H7 (cell line): ENCODE results near the gene LGSN. TPM values are rescaled to one million over a fixed set of nuclear protein-coding genes. Genes with fewer than 3 reads are reported as not detected.
A peak's percentile ranks its signal among the peaks of the same experiment; 100 is the strongest.
"Not testable (repeated sequence)": the region's sequence is repeated elsewhere in the genome, so short reads cannot be mapped to it uniquely, and the experiment has no call there.

Source experiments
- DNase-seq: peaks from one replicate; pipeline ENCODE4 v3.0.0; 2012
- H3K27me3 ChIP-seq: 2 replicates; pipeline ENCODE4 v1.6.0; 2011; ENCODE audit warnings: mild to moderate bottlenecking, low read length; ENCODE audit not compliant: control insufficient read depth, insufficient read depth
- H3K36me3 ChIP-seq: replicated peaks from 2 replicates; pipeline ENCODE4 v1.5.1; 2011; ENCODE audit warnings: low read length; ENCODE audit not compliant: control insufficient read depth, insufficient read depth
- H3K4me3 ChIP-seq: 2 replicates; pipeline ENCODE4 v1.5.1; 2011; ENCODE audit warnings: low read depth, mild to moderate bottlenecking, control low read depth, low read length, moderate library complexity; ENCODE audit not compliant: insufficient read depth
- total RNA-seq: library from RNA; depleted of rRNA; stranded (reverse); fragments of >200 nt; shearing (Covaris generic); gene quantifications from 2 replicates; pipeline ENCODE4 v1.2.3, GENCODE V29; 2014

The LGSN gene
- total RNA-seq, 1 experiment from 2014 or later, result 0.17 TPM

DNA sequence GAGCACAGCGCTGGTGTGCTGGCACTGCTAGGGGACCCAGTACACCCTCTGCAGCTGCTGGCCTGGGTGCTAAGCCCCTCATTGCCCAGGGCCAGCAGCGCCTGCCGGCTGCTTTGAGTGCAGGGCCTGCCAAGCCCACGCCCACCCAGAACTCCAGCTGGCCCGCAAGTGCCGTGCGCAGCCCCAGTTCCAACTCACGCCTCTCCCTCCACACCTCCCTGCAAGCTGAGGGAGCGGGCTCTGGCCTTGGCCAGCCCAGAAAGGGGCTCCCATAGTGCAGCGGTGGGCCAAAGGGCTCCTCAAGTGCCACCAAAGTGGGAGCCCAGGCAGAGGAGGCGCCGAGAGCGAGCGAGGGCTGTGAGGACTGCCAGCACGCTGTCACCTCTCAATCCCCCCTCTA lies 6.8 kb upstream of the LGSN start:
- not testable (repeated sequence) for H3K4me3 ChIP-seq, H3K27me3 ChIP-seq, H3K36me3 ChIP-seq, DNase-seq

DNA sequence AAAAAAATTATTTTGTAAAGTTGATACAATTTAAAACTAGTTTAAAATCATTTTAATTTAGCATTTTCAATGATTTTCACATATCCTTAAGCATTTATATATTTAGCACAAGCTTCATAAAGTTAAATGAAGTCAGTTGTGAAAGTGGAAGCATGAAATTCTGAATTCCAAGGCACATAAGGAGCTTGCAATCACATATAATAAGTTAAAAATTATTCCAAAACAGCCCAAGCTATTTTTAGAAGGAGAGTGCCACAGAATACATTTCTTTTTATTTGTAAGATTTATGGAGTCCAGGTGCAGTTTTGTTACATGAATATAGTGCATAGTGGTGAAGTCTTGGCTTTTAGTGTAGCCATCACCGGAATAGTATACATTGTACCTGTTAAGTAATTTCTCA lies 3.2 kb upstream of the LGSN start:
- DNase-seq, result no peak
- Histone ChIP-seq H3K36me3 (no peaks in the 10 kb centered on the region), H3K4me3 (no peak overlapping the region), H3K27me3 (no peaks in the 10 kb centered on the region)

DNA sequence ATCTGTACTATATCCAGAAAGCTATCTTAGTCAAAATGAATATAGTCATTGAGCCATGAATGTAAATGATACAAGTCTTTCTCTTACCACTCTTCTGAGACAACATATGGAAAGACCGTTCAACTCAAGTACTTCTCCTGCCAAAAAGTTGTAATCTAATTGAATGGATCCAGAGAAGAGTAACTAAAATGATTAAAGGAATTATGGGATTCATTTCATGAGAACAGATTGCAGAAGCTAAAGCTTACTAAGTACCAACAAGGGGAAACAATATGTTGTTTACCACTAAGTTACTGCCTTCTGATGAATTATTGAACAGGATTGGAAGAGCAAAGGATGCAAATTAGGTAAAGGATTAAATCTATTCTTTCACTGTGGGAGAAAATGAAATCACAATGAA lies 2.0 kb upstream of the LGSN start:
- H3K4me3 ChIP-seq, result no peak overlapping the region
- H3K36me3 ChIP-seq, result no peaks in the 10 kb centered on the region
- no peak for DNase-seq

GRCh38 chr6:63317641-63318040 lies 2.1 kb downstream of the LGSN start:
- H3K4me3 ChIP-seq, result no peak overlapping the region
- DNase-seq, result no peak
- no peaks in the 10 kb centered on the region for H3K27me3 ChIP-seq

More for the DNA sequence above, 2.0 kb upstream of the LGSN start:
- no peaks in the 10 kb centered on the region for H3K27me3 ChIP-seq

DNA sequence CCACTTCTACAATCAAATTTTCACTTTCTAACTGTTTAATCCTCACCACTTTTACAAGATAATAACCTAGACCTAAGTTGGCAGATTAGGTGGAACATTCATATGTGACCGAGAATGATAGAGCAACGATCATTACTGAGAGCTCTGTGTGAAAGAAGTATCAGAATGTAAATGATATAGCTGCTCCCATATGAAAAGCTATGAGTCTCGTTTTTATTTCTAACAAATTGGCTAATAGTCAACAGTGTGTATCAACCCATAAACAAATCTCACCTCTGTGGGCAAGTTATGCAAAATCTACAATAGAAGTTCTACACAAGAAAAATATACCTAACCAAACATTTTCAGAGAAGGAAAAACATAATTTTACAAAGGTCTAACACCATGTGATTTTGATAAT lies 3.7 kb downstream of the LGSN start:
- no peak overlapping the region for H3K4me3 ChIP-seq
- no peaks in the 10 kb centered on the region for H3K36me3 ChIP-seq
- no peaks in the 10 kb centered on the region for H3K27me3 ChIP-seq
- DNase-seq, result no peak

More at GRCh38 chr6:63317641-63318040, 2.1 kb downstream of the LGSN start:
- no peaks in the 10 kb centered on the region for H3K36me3 ChIP-seq

GRCh38 chr6:63313111-63313510 lies 6.7 kb downstream of the LGSN start:
- no peak for DNase-seq
- H3K36me3 ChIP-seq, result no peaks in the 10 kb centered on the region
- no peaks in the 10 kb centered on the region for H3K27me3 ChIP-seq
- H3K4me3 ChIP-seq, result no peak overlapping the region

GRCh38 chr6:63307581-63308246 lies 12.1 kb downstream of the LGSN start:
- DNase-seq, result peak; percentile 13
- Histone ChIP-seq H3K4me3 (no peak overlapping the region), H3K27me3 (no peaks in the 10 kb centered on the region), H3K36me3 (no peaks in the 10 kb centered on the region)

DNA sequence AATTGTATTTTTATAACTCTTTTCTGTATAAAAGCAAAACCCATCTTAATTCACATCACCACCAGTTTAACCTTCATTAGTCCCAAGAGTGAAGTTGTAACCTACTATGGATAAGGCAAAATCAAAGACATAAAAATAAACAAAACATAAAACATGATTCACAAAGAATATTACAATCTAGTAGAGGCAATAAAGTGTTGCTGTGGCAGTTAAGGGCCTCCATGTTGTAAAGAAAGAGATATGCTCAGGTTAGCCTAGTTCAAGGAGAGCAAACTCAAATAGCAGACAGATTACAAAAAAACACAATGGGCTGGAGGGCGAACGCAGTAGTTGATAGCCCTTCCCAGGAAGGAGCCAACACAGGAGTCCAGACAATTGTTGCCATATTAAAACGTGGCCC lies 13.4 kb downstream of the LGSN start:
- Histone ChIP-seq H3K27me3 (no peaks in the 10 kb centered on the region), H3K36me3 (no peaks in the 10 kb centered on the region), H3K4me3 (no peak overlapping the region)
- no peak for DNase-seq

GRCh38 chr6:63305277-63305676 lies 14.5 kb downstream of the LGSN start:
- no peak for DNase-seq
- H3K4me3 ChIP-seq, result no peak overlapping the region
- H3K36me3 ChIP-seq, result no peaks in the 10 kb centered on the region
- no peaks in the 10 kb centered on the region for H3K27me3 ChIP-seq

DNA sequence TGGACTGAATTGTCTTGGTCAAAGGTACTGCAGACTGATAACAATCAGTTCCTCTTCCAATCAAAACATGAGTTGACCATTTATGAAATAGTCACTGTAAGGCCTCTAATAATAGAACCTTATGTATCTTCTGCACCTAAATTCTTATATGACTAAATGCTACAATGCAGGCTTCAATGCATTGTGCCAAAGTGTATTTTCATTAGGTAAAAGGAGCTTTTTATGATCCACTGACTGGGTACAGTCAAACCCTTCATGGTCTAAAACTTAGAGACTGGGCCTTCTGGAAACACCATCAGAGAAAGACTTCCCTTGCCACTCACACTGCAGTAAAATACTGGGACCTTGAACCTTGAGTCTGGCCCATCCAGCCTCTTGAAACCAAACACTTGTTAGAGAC lies 16.3 kb downstream of the LGSN start:
- H3K27me3 ChIP-seq, result no peaks in the 10 kb centered on the region
- no peak for DNase-seq
- H3K4me3 ChIP-seq, result no peak overlapping the region
- no peaks in the 10 kb centered on the region for H3K36me3 ChIP-seq

DNA sequence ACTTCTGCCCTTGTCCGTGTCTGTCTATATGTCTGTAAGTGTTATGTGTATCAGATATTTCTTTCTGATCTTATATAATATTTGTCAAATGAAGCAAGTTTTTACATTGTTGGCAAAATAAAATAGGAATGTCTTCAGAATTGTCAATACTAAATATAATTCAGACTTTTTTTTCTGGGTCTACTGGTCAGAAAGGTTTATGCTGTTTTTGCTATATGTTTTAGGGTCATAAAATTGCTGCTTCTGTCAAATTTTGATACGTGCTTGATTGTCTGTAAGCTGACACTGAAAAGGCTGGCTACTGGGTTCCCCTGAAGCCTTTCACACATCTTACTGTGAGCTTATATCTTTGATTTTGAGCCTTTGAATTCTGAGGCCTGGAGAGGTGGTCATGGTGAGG lies 20.1 kb downstream of the LGSN start:
- Histone ChIP-seq H3K4me3 (no peak overlapping the region), H3K36me3 (no peaks in the 10 kb centered on the region), H3K27me3 (no peaks in the 10 kb centered on the region)
- no peak for DNase-seq

- Histone ChIP-seq H3K36me3 (no peaks in the 10 kb centered on the region), H3K27me3 (no peaks in the 10 kb centered on the region), H3K4me3 (no peak overlapping the region)
- DNase-seq, result no peak
Observed at GRCh38 chr6:63295553-63296194, 24.1 kb downstream of the LGSN start.

DNA sequence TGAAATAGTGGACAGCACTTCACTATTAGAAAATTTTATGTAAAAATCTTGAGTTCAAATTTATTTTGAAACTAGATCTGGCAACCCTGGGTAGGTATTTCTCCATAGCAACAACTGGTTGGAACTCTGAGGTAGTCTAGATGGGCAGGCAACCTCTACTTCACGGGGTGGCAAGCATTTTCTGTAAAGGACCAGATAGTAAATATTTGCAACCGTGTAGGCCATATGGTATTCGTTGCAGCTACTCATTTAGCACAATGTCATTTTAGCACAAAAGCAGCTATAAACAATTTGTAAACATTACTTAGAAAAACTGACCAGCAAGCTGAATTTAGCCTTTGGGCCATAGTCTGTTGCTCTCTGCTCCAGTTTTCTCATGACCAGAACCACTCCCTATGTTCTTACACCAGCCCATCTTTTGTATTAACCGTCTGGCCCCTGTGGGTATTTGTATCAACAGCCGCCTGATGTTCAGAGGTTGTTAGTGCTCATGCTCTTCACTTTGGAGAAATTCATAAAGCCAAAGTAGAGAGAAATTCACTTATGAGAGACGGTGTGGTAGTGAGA lies 29.2 kb downstream of the LGSN start:
- H3K4me3 ChIP-seq, result no peak overlapping the region
- no peaks in the 10 kb centered on the region for H3K27me3 ChIP-seq
- no peaks in the 10 kb centered on the region for H3K36me3 ChIP-seq
- no peak for DNase-seq

- no peak for DNase-seq
- H3K4me3 ChIP-seq, result no peak overlapping the region
- no peaks in the 10 kb centered on the region for H3K36me3 ChIP-seq
- no peaks in the 10 kb centered on the region for H3K27me3 ChIP-seq
Observed at GRCh38 chr6:63289269-63289872, 30.4 kb downstream of the LGSN start.

DNA sequence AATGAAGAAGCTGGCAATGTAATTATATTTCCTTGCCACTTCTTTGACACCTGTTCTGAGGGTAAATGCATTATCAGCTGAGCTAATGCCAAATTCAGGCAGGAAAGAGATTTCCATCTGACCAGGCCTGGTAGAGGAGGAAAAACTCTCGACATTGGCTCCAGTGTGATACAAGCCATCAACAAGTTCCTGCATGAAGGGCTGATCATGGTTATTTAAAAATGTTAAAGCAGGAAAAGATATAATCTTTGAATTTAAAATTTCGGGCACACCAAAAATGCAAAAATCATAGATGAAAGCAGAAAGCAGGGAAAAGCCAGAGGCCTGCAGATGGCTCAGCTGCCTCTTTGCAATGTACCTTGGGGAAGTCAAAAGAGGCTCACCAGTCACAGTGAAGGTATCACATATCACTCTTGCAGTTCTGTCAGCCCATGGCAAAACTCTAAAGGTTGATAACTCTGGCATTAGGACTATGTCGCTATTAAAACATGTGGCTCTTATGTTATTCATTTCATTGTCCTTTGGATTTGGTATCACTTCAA lies 39.1 kb downstream of the LGSN start:
- no peaks in the 10 kb centered on the region for H3K27me3 ChIP-seq
- H3K4me3 ChIP-seq, result no peak overlapping the region
- no peaks in the 10 kb centered on the region for H3K36me3 ChIP-seq
- DNase-seq, result no peak
